HG02763 (cell line): Measurements from ENCODE around the gene ERAL1.
"Not testable (repeated sequence)": the region's sequence is repeated elsewhere in the genome, so short reads cannot be mapped to it uniquely, and the experiment has no call there.

ENCODE experiments used
- ATAC-seq: cut with Tn5 transposase; IDR thresholded peaks from one replicate; pipeline ENCODE4 v1.9.1; 2021; ENCODE audit warnings: mild to moderate bottlenecking, moderate library complexity; ENCODE audit not compliant: unreplicated experiment

The ERAL1 gene

DNA sequence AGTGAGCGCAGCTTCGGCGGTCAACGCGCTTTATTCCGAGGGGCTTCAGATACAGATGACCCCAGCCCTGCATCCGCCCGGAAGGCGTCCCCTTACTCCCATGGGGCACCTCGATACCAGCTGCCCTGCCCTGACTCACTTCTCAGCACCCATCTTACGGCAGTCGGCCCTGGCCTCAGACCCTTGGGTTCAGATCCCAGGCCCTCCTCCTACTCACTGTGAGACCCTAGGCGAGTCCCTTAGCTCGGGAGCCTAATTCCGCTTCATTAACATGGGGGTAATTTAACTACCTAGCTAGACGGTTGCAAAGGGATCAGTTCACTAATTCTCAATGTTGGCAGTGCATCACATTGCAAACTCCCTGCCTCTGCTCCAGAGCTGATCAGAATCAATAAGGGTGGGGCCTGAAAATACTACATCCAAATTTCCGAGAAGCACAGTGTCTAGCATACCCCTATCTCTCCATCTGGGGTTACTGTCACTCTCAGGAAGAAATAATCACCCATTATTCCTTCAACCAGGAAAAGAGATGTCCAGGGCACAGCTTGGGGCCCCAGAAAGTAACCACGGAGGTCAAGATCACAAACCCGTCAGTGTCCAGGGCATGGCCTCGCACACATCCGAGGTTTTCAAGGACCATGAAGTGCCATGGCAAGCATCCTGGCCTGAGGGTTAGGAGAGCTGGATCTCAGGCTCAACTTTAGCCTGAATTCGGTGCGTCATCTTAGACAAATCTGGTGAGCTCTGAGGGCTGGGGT is 43.1 kb downstream of the ERAL1 start:
- ATAC-seq = no peak

DNA sequence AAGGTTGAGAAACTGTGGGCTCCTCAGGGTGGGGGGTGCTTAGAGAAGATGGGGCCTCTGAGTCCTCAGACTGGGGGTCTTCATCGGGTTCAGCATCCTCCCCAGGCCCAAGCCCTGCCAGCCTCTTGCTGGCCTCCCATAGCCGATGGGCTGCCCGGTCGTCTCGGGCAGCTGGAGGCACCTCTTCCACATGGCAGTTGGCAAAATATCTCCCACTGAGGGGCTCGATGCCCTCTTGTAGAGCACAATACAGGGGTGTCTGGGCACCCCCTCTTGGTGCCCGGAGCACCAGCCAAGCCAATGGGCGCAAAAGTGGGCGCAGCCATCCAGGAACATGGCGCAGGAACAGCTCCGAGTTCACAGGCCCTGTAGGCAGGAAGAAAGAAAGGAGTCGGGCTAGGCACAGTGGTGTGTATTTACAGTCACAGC is 43.7 kb downstream of the ERAL1 start:
- ATAC-seq = no peak

DNA sequence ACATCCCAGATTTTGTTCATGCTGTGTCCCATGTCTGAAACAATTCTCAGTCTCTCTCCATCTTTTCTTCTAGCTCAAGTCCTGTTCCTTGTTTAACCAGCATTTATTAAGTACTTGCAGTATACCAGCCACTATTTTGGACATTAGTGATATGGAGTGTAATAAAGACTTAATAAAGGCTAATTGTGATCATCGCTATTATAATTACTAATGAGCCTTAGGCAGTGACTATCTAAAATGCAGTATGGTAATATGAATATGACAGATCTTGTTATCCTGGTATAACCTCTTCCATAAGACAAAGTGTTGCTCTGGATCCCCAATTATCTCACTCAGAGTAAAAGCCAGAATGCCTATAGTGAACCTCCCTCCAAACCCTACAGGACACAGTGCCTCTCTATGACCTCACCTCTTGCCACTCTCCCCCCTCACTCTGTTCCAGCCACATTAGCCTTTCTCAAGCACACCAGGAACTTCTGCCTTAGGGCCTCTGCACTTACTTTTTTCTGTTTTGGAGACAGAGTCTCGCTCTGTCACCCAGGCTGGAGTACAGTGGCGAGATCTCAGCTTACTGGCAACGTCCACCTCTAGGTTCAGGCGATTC is 44.5 kb downstream of the ERAL1 start:
- ATAC-seq = no peak

DNA sequence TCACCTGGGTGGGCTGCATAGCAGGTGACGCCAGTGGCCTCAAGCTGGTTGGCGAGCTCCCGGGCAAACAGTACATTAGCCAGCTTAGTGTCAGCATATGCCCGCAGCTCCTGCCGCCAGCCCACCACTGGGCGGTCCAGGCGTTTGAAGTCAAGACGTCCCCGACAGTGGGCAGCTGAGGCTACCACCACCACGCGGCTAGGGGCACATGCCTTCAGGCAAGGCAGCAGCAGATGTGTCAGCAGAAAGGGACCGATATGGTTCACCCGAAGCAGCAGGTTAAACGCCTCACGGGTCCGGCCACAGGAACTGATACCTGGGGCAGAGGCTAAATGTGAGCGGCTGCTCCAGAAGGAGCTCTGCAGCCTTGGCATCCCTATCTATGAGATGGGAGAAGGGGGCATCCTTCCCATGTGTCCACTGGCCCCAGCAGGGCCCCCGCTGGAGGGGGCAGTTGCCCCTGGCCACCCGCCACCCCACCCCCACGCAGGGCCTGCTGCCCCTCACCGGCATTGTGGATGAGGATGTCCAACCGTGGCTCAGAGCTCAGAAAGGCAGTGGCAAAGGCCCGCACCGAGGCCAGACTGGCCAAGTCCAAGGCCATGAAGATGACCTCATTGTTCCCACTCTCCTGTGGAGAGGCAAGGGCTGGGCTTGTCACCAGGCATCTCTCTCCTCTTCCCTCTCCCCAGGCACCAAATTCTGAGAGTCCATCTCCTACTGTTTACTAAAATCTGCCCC is 46.3 kb downstream of the ERAL1 start:
- ATAC-seq = no peak

DNA sequence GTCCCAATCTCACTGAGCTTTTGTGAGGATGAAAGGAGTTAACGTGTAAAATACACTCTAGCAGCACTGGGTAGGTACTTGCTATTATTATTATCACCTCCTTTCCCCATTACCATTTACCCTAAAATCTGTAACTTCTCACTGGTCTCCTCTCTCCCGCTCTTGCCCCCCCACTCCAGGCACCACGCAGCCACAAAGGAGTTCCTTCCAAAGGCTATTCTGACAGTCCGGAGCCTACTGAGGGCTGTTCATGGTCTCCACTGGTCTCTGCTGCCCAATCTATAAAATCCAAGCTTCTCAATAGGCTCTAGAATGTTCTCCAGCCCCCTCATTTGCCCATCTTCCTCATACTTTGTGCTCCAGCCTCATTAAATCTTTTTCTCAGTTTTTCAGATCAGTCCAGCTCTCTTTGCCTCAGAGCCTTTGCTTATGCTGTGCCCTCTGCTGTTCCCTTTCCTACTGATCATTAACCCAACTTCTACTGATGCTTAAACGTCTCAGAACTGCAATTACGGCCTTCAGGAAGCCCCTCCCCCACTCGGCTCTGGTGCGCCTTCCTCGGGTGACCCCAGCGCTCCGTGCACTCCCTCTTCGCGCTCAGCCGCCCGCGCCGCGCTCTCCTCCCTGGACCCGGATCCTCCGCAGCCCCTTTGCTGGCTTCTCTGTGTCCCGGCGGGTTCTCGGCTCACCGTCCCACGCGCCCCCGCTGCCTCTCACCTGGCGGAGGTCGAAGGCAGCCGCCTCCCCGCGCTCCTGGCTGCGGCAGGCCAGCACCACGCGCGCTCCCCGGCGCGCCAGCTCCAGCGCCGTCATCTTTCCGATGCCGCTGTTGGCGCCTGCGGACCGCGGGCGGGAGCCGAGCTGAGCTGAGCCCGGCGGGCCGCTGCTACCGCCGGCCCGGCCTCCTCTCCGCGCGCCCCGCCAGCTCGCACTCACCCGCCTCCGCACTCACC is 47.3 kb downstream of the ERAL1 start:
- ATAC-seq = peak; percentile 10

DNA sequence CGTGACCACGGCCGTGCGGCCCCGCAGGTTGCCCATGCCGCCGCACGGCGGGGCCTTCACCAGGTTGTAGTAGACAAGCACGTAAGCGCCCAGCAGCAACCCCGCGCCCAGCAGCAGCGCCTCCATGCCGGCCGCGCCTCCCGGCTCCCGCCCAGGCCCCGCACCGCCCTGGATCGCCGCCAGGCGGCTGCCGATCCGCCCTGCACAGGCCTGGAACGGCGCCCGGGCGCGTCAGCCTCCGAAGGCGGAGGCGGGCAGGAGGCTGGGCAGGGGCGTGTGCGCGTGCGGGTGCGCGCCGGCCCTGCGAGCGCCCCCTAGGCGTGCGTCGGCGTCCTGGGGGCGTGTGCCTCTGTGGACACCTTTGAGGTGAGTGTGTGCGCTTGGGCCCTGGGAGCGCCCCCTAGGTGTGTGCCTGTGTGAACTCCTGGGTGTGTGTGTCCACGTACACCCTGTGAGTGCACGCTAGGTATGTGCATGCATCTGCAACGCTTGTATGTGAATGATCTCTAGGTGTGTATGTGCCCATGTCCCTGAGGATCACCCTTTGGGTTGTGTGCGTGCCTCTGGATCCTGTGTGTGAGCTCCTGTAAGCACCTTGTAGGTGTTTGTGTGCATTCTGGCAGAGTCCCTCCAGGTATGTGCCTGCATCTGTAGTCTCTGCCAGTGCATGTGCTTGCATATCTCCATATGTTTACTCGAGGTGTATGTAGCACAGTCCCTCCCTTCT is 48.2 kb downstream of the ERAL1 start, which contains the start of gene DHRS13:
Gene DHRS13 (minus strand): TSS at position 261 of the 727 bp plus-strand sequence. CDS start 135 bp downstream, at position 126.
- peak; percentile 84 for ATAC-seq

DNA sequence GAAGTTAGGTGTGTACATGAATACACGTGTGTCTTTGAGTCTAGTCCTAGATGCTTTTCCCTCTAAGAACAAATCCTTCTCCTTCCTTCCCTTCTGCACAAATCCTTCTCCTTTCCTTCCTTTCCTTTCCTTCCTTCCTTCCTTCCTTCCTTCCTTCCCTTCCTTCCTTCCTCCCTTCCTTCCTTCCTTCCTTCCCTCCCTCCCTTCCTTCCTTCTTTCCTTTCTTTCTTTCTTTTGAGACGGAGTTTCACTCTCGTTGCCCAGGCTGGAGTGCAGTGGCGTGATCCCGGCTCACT is 48.7 kb downstream of the ERAL1 start:
- not testable (repeated sequence) for ATAC-seq

DNA sequence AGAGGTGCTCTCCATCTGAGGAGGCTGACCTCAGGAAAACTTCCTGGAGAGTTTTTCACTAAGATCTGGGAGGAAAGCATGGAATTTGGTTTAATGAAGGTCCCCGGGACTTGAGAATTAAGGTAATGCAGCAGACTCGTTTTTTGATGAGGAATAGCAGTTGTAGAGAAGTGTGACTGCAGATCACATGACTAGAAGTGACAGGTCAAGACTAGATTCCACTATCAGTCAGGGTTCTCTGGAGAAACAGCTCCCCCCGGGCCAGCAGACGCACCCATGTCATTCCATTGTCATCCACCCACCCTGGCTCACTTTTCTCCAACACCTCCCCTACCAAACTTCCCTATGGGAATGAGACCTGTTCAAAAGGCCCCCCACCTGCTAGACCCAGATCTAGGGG is 50.0 kb downstream of the ERAL1 start:
- ATAC-seq = no peak

DNA sequence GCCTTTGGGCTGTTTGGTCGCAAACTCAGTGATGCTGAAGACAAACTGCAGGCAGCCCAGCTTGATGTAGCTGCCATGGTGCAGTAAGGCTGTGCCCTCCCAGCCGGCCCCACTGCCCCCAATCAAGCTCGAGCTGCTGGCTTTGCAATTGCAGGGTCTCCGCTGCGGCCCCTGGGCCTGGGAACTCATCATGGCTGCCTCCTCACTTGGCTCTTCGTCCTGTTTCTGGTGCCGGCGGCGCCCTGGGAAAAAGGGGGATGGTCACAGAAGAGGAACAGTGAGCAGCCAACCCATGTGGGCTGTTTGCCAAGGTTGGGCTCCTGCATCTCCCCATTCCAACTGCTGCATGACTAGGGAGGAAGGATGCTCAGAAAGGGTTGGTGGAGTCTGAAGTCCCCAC is 51.5 kb downstream of the ERAL1 start:
- no peak for ATAC-seq

DNA sequence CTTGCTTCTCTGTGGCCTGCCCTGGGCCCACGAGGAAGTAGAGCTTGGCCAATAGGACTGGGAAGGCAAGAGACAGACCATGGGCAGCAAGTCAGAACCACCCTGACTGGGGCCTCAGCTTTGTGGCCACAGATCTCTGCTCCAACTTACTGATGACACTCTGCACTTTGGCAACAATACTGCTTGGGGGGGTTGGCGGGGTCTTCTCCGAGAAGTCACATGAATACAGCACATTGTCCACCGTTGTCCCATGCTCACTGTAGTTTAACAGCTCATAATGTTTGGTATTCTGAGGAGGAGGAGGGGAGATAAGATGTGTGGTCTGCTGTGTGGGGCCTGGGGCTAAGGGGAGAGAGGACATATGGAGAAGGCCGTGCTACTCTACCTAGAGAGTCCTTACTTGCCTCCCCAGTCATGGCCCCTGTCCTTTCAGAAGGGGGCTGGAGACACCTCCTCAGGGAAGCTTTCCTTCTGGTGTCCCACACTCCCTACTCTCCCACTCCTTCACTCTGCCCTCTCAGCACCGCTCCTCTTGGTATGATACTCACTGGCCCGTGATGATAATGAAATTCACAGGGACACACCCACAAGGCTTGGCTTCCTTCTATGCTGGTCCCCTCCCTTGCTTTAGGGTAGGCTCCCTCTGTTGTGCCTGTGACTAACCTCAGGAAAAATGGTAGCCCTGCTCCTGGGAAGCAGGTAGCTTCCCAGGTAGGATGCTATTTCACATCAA is 52.1 kb downstream of the ERAL1 start:
- no peak for ATAC-seq

DNA sequence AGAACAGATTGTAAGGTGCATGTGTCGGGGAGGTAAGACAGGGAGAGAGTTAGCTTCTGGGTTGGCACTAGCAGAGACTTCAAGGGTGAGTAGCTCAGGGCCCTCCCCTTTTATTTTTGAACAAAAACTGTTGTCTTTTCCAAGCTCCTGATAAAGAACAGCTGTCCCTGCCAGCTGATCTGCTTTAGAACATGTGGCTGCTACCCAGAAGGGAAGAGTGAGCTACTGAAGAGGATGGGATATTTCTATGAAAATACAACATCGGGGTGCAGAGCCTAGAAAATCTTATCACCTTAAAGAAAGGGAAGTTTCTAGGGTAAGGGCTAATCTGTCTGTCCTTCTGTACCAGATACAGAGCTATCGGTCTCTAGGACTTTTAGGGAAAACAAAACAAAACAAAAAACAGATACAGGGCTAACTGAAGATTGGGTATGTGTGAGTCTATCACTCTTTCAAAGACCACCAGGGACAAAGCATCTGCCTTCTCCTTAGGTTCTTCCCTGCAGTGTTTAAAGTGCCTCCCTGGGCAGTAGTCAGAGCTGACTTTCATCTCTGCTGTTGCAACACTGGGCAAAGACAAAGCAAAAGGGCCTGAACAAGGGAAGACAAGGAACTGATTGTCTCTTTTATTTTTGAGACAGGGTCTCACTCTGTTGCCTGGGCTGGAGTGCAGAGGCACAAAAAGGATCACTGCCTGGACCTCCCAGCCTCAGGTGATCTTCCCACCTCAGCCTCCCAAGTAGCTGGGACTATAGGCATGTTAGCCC is 53.1 kb downstream of the ERAL1 start:
- no peak for ATAC-seq

DNA sequence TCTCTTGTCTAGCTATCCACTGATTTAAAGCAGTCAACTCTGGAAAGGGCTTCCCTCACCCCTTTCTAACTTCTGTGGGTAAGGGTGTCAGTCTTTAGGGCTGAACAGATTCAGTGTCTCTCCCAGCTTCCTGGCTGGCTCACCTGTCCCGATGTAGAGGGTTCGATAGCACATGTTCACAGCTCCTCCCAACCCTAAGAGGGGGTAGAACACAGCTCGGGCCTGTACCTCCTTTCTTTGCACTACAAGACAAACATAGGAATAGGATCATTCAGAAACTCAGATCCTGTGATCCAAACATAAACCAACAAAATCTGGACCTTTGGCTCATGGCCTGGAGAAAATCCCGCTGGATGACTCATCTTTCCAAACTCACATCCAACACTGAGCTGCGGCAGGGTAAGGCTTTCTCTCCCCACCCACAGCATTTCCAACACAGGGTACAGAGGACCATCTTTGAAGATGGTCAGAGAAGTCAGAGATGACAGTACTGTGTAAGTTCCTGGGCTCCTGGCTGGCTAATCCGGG is 53.9 kb downstream of the ERAL1 start:
- no peak for ATAC-seq

DNA sequence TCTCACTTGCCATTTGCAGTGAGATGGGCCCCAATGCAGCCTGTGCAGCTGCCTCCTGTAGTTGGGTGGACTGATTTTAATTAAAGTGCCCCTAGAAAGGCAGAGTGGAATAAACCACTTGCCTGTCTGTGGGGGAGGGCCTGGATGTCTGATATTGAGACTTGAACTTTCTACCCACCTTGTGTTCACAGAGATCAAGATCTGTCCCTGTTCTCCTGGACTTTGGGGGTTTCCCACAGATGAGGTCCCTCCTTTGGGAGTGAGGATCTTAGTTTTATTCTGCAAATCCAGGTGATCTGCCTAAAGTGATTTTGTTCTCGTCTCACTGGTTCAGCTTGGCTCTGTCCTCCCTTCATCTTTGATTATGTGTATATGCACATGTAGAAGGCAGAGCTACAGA is 55.7 kb downstream of the ERAL1 start:
- ATAC-seq = no peak
